ENCODE data around the gene RSL24D1.
A peak's percentile ranks its signal among the peaks of the same experiment; 100 is the strongest.
"Not testable (repeated sequence)": the region's sequence is repeated elsewhere in the genome, so short reads cannot be mapped to it uniquely, and the experiment has no call there.

Gene RSL24D1

GRCh38 chr15:55204464-55204863 lies 7.7 kb upstream of the RSL24D1 start:
- DNase-seq = no peak

- no peak for DNase-seq
Observed at GRCh38 chr15:55202206-55202605, 5.5 kb upstream of the RSL24D1 start.

- DNase-seq = no peak
Observed at GRCh38 chr15:55198706-55199105, 2.0 kb upstream of the RSL24D1 start.

- no peak for DNase-seq
Observed at GRCh38 chr15:55197719-55198118, 978 bp upstream of the RSL24D1 start.

- peak; percentile 22 for DNase-seq
Observed at GRCh38 chr15:55197362-55197705, 593 bp upstream of the RSL24D1 start.

GRCh38 chr15:55195996-55196395 lies 745 bp downstream of the RSL24D1 start:
- DNase-seq = no peak

GRCh38 chr15:55194256-55194655 lies 2.5 kb downstream of the RSL24D1 start:
- no peak for DNase-seq

GRCh38 chr15:55186331-55186730 lies 10.4 kb downstream of the RSL24D1 start:
- no peak for DNase-seq

GRCh38 chr15:55183679-55184078 lies 13.1 kb downstream of the RSL24D1 start:
- DNase-seq = no peak

- DNase-seq = no peak
Observed at GRCh38 chr15:55179141-55179540, 17.6 kb downstream of the RSL24D1 start.

- no peak for DNase-seq
Observed at GRCh38 chr15:55170361-55170760, 26.4 kb downstream of the RSL24D1 start.

- peak; percentile 50 for DNase-seq
Observed at GRCh38 chr15:55168350-55168974, 28.3 kb downstream of the RSL24D1 start.

GRCh38 chr15:55164284-55164683 lies 32.5 kb downstream of the RSL24D1 start:
- no peak for DNase-seq

GRCh38 chr15:55151631-55152030 lies 45.1 kb downstream of the RSL24D1 start:
- no peak for DNase-seq

- not testable (repeated sequence) for DNase-seq
Observed at GRCh38 chr15:55143132-55143531, 53.6 kb downstream of the RSL24D1 start.

GRCh38 chr15:55133972-55134371 lies 62.8 kb downstream of the RSL24D1 start:
- no peak for DNase-seq

GRCh38 chr15:55132672-55133071 lies 64.1 kb downstream of the RSL24D1 start:
- no peak for DNase-seq
